IPS DF 6.9 (cell line): ENCODE data around the gene SLC6A16.
"Not testable (repeated sequence)": the region's sequence is repeated elsewhere in the genome, so short reads cannot be mapped to it uniquely, and the experiment has no call there.

Source experiments
- DNase-seq: peaks from one replicate; pipeline ENCODE4 v3.0.0-alpha.2; 2013; ENCODE audit warnings: low read depth, low spot score
- H3K27ac ChIP-seq: one replicate; pipeline ENCODE4 v1.5.1; 2013; ENCODE audit warnings: low read length, control low read depth
- H3K27me3 ChIP-seq: 2 replicates; pipeline ENCODE4 v1.6.1; 2013; ENCODE audit warnings: mild to moderate bottlenecking, low read length; ENCODE audit not compliant: control insufficient read depth, insufficient read depth
- H3K36me3 ChIP-seq: 2 replicates; pipeline ENCODE4 v1.6.1; 2013; ENCODE audit warnings: low read length; ENCODE audit not compliant: control insufficient read depth, insufficient read depth
- H3K4me1 ChIP-seq: 2 replicates; pipeline ENCODE4 v1.6.1; 2013; ENCODE audit warnings: low read length; ENCODE audit not compliant: control insufficient read depth, insufficient read depth
- H3K4me3 ChIP-seq: 2 replicates; pipeline ENCODE4 v1.5.1; 2013; ENCODE audit warnings: mild to moderate bottlenecking, low read length
- H3K9me3 ChIP-seq: 2 replicates; pipeline ENCODE4 v1.6.1; 2013; ENCODE audit warnings: low read length, inconsistent platforms; ENCODE audit not compliant: control insufficient read depth, insufficient read depth
- WGBS: extraction: QIAGEN DNeasy Blood & Tissue Kit; methylation state at CpG from one replicate; pipeline ENCODE4 v1.1.7; 2013; ENCODE audit warnings: mixed read lengths, missing lambda C conversion rate; ENCODE audit not compliant: insufficient read length, insufficient coverage; 5-methylcytosine and 5-hydroxymethylcytosine counted together

SLC6A16 gene

GRCh38 chr19:49271080-49271753 is 53.8 kb downstream of the SLC6A16 start:
- no peaks in the 10 kb centered on the region for H3K4me1 ChIP-seq
- no peak for DNase-seq
- H3K27me3 ChIP-seq: no peaks in the 10 kb centered on the region
- no peak overlapping the region for H3K4me3 ChIP-seq
- WGBS: no CpG with 5 or more reads among the region's 4 CpGs
- no peaks in the 10 kb centered on the region for H3K36me3 ChIP-seq
- no peaks in the 10 kb centered on the region for H3K9me3 ChIP-seq
- no peak overlapping the region for H3K27ac ChIP-seq

- DNase-seq: peak; percentile 13
- H3K9me3 ChIP-seq, H3K36me3 ChIP-seq, H3K27ac ChIP-seq, H3K4me1 ChIP-seq, H3K4me3 ChIP-seq, H3K27me3 ChIP-seq: not testable (repeated sequence)
- WGBS: no CpG with 5 or more reads among the region's 12 CpGs
Observed at GRCh38 chr19:49266409-49266808, 58.6 kb downstream of the SLC6A16 start.

GRCh38 chr19:49264258-49264657 is 60.7 kb downstream of the SLC6A16 start:
- no peak for DNase-seq
- H3K4me3 ChIP-seq: no peak overlapping the region
- no peak overlapping the region for H3K27ac ChIP-seq
- no peaks in the 10 kb centered on the region for H3K36me3 ChIP-seq
- WGBS: no CpG with 5 or more reads among the region's 10 CpGs
- H3K27me3 ChIP-seq: no peaks in the 10 kb centered on the region
- H3K9me3 ChIP-seq: no peaks in the 10 kb centered on the region; the same call in 1 of the 2 replicates
- no peaks in the 10 kb centered on the region for H3K4me1 ChIP-seq

- Histone ChIP-seq H3K27me3 (no peaks in the 10 kb centered on the region), H3K4me3 (no peak overlapping the region), H3K9me3 (no peaks in the 10 kb centered on the region; the same call in 1 of the 2 replicates), H3K36me3 (no peaks in the 10 kb centered on the region), H3K4me1 (no peaks in the 10 kb centered on the region), H3K27ac (no peak overlapping the region)
- no peak for DNase-seq
Observed at GRCh38 chr19:49261602-49262001, 63.4 kb downstream of the SLC6A16 start.

- no peaks in the 10 kb centered on the region for H3K27me3 ChIP-seq
- no peak overlapping the region for H3K27ac ChIP-seq
- WGBS: no CpG with 5 or more reads among the region's 3 CpGs
- no peaks in the 10 kb centered on the region for H3K36me3 ChIP-seq
- no peak for DNase-seq
- no peaks in the 10 kb centered on the region; the same call in 1 of the 2 replicates for H3K9me3 ChIP-seq
- no peak overlapping the region for H3K4me3 ChIP-seq
- no peaks in the 10 kb centered on the region for H3K4me1 ChIP-seq
Observed at GRCh38 chr19:49256691-49257090, 68.3 kb downstream of the SLC6A16 start.

GRCh38 chr19:49255674-49256073 is 69.3 kb downstream of the SLC6A16 start:
- H3K4me3 ChIP-seq: no peak overlapping the region
- WGBS: no CpG with 5 or more reads among the region's 10 CpGs
- no peak for DNase-seq

GRCh38 chr19:49249933-49250332 is 75.1 kb downstream of the SLC6A16 start:
- no peaks in the 10 kb centered on the region for H3K36me3 ChIP-seq
- H3K27me3 ChIP-seq: no peaks in the 10 kb centered on the region
- H3K4me3 ChIP-seq: no peak overlapping the region
- no peaks in the 10 kb centered on the region for H3K9me3 ChIP-seq
- no peaks in the 10 kb centered on the region for H3K4me1 ChIP-seq
- no peak overlapping the region for H3K27ac ChIP-seq
- no peak for DNase-seq
- WGBS: no CpG with 5 or more reads among the region's 2 CpGs

More at GRCh38 chr19:49255674-49256073, 69.3 kb downstream of the SLC6A16 start:
- Histone ChIP-seq H3K27me3 (no peaks in the 10 kb centered on the region), H3K4me1 (no peaks in the 10 kb centered on the region), H3K36me3 (no peaks in the 10 kb centered on the region), H3K9me3 (no peaks in the 10 kb centered on the region; the same call in 1 of the 2 replicates), H3K27ac (no peak overlapping the region)

- H3K4me1 ChIP-seq: peaks cover 1% of the 10 kb centered on the region; the same call in 1 of the 2 replicates
- WGBS: no CpG with 5 or more reads among the region's 2 CpGs
- no peak for DNase-seq
Observed at GRCh38 chr19:49247676-49248075, 77.3 kb downstream of the SLC6A16 start.

GRCh38 chr19:49244256-49244655 is 80.7 kb downstream of the SLC6A16 start:
- H3K9me3 ChIP-seq: no peaks in the 10 kb centered on the region
- no peaks in the 10 kb centered on the region for H3K27me3 ChIP-seq
- no peak overlapping the region for H3K27ac ChIP-seq
- no peaks in the 10 kb centered on the region for H3K36me3 ChIP-seq
- no peak for DNase-seq
- WGBS: no CpG with 5 or more reads among the region's 9 CpGs
- peaks cover 1% of the 10 kb centered on the region; the same call in 1 of the 2 replicates for H3K4me1 ChIP-seq
- no peak overlapping the region for H3K4me3 ChIP-seq

More at GRCh38 chr19:49247676-49248075, 77.3 kb downstream of the SLC6A16 start:
- Histone ChIP-seq H3K27ac (no peak overlapping the region), H3K27me3 (no peaks in the 10 kb centered on the region), H3K4me3 (no peak overlapping the region), H3K9me3 (no peaks in the 10 kb centered on the region), H3K36me3 (no peaks in the 10 kb centered on the region)

- Histone ChIP-seq H3K4me3 (no peak overlapping the region), H3K36me3 (no peaks in the 10 kb centered on the region), H3K27ac (no peak overlapping the region), H3K27me3 (no peaks in the 10 kb centered on the region), H3K4me1 (peaks cover 1% of the 10 kb centered on the region; the same call in 1 of the 2 replicates), H3K9me3 (no peaks in the 10 kb centered on the region)
- WGBS: no CpG with 5 or more reads among the region's 11 CpGs
- DNase-seq: no peak
Observed at GRCh38 chr19:49243726-49244125, 81.3 kb downstream of the SLC6A16 start.

GRCh38 chr19:49243129-49243528 is 81.9 kb downstream of the SLC6A16 start:
- Histone ChIP-seq H3K4me1 (peaks cover 1% of the 10 kb centered on the region; the same call in 1 of the 2 replicates), H3K4me3 (no peak overlapping the region), H3K27me3 (no peaks in the 10 kb centered on the region), H3K27ac (no peak overlapping the region), H3K36me3 (no peaks in the 10 kb centered on the region), H3K9me3 (no peaks in the 10 kb centered on the region)
- no CpG with 5 or more reads among the region's 6 CpGs for WGBS
- no peak for DNase-seq
